Activated CD4-positive, CD25-positive, alpha-beta regulatory T cell treated with anti-CD3 and anti-CD28 coated beads, Interleukin-2, amount 50 U/mL, for 16 hours (primary cell): ENCODE data around the gene CHST3.
"Not testable (repeated sequence)": the region's sequence is repeated elsewhere in the genome, so short reads cannot be mapped to it uniquely, and the experiment has no call there.

Experiments
- DNase-seq: peaks from one replicate; pipeline ENCODE4 v3.0.0-alpha.2; 2020; ENCODE audit warnings: low read depth, low spot score

CHST3 gene

DNA sequence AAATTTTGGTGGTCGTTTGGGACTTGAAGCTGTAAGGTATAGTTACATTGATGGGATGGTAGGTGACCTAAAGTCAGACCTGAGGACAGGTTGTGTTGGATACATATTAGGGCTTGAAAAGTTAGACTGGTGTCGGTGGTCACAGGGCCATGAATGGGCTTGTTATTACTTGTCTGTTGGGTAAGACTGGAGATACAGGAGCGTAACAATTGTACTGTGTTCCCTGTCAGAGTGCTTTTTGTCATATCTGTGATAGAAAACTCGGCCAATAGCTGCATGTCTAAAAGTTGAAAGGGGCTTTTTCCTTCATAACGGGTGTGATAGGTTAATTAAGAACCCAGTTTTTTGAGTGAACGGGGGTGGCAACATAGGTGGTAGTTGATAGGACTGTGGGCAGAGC, 13.5 kb upstream of the CHST3 start:
- DNase-seq = no peak

GRCh38 chr10:71952745-71953144, 11.4 kb upstream of the CHST3 start:
- DNase-seq = no peak

DNA sequence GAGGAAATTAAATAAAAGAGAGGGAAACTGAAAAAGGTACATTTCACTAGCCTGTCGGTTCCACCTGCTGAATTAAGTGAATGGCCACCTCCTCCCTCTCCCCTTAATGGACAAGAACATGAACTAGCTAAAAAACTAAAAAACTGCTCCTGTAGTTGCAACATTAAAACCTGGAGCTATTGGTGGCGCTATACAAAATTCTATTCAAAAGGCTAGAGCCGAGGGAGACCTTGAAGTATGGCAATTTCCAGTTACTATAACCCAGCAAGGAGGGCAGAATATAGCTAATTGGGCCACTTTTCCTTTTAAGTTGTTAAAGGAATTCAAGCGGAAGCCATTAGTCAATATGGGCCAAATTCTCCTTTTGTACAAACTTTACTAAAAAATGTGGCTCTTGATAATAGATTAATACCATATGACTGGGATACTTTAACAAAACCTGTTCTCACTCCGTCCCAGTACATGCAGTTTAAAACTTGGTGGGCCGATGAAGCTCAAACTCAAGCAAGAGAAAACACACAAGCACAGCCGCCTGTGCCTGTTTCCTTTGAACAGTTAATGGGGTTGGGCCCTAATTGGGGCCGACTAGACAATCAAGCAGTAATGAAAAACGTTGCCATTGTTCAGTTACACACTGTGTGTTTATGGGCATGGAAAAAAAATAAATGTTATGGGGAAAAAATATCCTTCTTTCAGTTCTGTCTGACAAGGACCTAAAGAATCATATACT, 6.5 kb upstream of the CHST3 start:
- no peak for DNase-seq

- no peak for DNase-seq
Measured at GRCh38 chr10:71959526-71959925, 4.7 kb upstream of the CHST3 start.

DNA sequence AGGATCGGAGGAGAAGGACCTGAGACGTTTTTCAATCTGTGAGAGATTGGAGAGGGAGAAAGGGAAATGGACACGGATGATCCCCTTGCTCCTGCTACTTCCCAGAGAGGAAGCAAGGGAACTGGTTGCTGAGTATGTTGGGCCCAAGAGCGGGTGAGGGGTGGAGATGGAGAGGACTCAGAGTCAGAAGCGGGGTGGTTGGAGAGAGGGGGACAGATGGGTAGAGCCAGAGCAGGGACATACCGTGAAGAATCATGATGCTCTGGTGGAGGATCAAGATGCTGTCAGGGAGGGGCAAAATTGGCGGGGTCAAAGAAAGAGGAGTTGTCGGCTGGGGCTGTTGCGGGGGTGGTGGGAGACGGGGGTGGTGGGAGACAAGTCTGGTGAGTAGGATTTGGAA, 2.4 kb upstream of the CHST3 start:
- no peak for DNase-seq

GRCh38 chr10:71962901-71963300, 1.3 kb upstream of the CHST3 start:
- DNase-seq = no peak

- no peak for DNase-seq
Measured at GRCh38 chr10:71963351-71964097, 671 bp upstream of the CHST3 start.

DNA sequence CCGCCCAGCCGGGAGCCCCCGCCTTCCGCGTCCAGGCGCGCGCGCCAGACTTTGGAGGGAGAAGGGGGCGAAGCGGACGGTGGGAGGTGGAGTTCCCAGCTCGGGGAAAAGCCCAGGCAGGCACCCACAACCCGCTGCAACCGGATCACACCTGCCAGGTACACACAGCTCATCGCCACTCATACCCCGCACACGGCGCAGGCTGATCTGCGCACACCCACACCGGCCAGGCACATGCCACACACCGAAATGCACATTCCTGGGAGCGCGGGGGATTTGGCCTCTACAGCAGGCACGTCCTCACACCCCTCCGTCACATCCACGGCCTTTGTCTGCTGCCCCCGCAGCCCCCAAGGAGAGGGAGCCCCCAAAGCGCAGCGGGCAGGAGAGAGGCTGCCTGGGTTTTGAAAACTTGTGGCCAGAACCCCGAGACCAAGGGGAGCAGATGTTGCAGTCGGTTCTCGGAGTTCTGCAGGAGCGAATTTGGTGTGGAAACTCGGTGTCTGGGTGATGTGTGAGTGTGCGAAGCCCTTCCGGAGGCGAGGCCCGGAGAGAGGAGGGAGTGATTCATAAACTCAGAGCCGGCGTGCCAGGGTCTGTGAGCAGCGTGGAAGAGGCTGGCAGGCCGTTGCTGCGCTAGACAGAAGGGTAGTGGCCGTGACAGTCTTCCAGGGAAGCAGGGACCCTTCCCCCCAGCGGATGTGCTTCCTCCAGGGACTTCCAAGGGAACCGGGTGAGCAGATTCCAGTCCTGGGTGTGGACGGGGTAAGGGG, 734 bp downstream of the CHST3 start:
- no peak for DNase-seq

DNA sequence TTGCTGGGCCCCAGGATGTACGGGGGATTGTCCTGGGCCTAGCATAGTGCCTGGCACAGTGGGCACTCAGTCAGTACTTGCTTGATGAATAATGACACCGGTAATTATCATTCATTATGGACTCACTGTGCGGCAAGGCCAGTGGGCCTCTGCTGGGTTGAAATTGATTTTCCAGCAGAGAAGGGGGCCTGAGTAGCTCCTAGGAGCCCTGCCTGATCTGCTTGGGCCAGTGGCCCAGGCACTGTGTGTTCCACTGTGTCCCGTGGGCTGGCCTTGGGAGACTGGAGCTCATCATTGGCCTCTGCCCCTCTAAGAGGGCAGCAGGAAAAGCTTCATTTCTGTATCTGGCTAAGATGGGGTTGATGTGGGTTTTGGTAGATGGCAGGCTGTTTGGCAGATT, 1.4 kb downstream of the CHST3 start:
- no peak for DNase-seq

DNA sequence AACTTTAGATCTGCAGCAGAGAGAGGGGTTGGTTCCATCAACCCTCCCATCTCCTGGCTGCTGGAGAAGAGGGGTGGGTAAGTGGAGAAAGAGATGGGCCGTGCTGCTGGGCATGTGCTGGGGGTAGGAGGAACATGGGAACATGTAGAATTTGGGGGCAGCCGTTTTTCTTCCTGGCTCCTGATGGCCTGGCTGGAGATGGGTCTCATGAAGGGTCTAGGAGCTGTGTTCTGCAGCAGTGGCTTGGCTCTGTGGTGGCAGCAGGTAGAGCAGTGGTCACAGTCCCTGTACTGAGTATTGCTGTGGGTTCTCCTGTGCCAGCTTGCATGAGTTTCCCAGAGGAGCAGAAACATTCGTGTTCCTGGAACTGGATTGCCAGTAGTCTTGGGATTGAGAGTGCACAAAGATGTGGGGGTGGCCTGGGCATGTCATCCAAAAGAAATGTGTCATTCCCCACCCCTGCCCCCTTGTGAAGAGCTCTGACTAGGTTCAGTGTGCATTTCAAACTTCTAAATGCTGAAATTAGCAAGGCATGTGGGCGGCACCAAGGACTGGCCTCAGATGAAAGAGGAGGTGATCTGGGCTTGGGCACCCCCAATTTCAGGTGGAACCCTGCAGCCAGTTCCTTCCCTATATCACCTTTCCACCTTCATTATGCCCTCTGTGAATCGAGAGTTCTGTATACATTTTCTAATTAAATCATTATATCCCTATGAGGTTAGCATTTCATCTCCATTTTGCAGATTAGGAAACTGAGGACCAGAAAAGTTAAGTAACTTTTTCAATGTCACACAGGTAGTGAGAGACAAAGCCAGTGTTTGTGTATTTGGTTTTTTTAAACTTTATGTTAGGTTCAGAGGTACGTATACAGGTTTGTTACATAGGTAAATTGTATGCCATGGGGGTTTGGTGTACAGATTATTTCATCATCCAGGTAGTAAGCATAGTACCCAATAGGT, 2.1 kb downstream of the CHST3 start:
- DNase-seq = no peak

DNA sequence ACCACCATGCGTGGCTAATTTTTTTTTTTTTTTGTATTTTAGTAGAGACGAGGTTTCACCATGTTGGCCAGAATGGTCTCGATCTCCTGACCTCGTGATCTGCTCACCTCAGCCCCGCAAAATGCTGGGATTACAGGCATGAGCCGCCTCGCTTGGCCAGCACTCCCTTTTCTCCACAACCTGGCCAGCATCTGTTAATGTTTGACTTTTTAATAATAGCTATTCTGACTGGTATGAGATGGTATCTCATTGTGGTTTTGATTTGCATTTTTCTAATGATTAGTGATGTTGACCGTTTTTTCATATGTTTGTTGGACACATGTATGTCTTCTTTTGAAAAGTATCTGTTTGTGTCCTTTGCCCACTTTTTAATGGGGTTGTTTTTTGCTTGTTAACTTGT, 3.8 kb downstream of the CHST3 start:
- not testable (repeated sequence) for DNase-seq

GRCh38 chr10:71968553-71969474, 4.6 kb downstream of the CHST3 start:
- DNase-seq = no peak

DNA sequence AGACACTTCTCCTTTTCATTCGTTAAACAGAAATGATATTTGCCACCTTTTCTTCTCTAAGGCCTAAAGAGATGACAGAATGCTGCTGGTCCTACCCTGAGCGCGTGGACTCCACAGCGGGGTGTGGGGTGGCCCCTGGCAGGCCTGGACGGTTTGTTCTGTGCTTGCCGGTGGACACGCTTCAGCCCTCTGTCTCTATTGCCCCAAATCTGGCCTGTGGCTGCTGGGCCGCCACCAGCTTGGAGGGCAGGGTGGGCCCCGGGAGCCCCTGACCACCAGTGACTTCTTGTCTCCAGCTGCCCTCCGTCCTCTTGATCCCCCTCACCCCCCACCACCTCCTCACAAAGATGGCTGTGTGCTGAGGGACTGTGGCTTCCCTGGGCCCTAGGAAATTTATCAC, 5.7 kb downstream of the CHST3 start:
- no peak for DNase-seq

- DNase-seq = no peak
Measured at GRCh38 chr10:71970331-71970730, 6.1 kb downstream of the CHST3 start.

DNA sequence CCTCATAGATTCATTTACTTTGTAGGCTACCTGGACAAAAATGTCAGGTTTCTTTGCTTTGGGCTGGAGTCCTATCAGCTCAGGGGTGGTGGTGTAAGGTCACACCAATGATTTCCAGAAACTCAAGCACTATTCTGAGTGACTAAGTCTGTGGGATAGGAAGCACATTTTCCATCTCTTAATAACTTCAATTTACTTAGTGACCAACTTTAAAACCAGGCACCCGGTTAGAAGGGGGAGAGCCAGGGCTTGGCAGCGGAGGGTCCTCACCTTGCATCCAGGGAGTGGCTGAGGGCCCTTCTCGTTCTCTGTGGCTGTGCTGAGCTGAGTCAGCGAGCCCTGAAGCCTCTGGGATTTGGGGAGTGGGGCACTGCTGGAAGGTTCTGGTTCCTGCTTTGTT, 6.7 kb downstream of the CHST3 start:
- DNase-seq = no peak

GRCh38 chr10:71971311-71971731, 7.1 kb downstream of the CHST3 start:
- no peak for DNase-seq

DNA sequence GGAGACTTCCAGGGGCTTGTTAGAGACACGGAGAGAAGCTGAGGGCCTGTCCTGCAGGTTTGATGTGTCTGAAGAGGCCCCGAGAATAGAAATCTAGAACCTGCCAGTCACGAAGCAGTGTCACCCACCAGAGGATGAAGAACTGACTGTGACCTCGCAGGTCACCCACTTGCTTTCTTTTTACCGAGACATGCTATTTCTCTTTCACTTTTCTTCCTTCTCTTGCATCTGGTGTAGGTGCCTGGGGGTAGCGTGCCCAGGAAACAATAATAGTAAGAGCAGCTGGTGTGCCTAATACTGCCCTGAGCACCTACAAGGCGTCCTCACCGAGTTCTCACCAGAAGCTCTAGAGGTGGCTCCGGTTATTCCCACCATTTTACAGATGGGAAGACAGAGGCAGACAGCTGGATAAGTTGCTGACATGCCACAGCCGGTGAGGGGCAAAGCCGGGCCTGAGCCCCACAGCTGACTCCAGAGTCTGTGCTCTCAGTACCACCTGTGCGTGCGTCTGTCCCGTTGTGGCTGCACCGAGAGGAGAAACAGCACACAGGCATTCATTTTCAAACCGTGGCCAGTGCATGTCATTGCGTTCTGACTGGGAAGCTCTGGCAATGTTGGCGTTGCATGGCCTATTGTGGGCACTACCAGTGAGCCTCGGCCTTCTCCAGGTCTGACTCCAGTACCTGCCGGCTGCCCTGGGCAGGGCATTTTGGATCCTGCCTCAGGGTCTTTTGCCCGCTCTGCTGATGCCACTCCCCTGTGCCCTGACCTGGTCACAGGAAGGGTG, 7.8 kb downstream of the CHST3 start:
- no peak for DNase-seq

DNA sequence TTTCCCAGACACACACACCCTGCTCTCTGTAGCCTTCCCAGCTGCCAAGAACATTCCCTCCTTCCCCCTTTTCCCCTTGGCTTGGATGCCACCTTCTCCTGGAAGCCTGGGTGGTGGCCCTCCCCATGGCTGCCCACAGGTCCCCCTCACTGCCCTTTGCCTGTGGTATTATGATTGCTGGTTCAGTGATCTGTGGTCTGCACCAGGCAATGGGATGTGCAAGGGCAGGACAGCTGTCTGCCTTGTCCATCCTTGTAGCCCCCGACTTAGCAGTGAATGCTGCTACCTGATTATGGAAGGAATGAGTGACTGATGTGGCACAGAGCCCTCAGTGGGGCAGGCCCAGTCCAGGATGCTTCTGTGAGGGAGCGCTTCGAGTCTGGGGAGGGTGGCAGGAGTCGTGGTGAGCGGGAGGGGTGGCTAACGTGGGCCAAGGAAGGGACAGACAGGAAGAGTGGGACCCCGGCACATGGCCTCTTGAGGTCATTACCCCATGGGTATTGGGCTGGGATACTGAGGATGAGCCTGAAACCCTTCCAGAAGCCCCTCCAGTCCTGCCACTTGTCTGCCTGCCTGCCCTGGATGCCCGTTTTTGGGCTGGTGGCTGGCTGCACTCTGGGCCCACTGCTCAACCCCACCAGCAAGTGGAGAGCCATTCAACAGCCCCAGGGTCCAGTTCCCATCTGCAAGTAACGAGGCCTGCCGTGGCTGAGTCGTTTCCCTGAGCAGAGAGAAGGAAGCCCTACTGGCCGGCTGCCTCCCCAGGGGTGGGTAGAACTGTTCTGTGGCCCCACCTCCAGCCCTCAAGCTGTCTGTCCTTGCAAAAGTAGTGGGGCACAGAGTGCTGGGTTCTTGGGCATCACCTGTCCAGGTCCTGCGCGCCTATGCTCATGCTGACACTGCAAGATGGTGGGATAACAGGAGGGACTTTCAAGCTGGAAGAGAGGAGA, 8.8 kb downstream of the CHST3 start:
- no peak for DNase-seq
